Subcutaneous adipose tissue (tissue), 4 donors: ENCODE results near the gene NBPF19. TPM values are rescaled to one million over a fixed set of nuclear protein-coding genes. Genes with fewer than 3 reads are reported as not detected.
"Not testable (repeated sequence)": the region's sequence is repeated elsewhere in the genome, so short reads cannot be mapped to it uniquely, and the experiment has no call there.

ENCODE experiments used
- total RNA-seq, 4 donors: library from RNA; depleted of rRNA; stranded (reverse); fragments of >200 nt; gene quantifications; one replicate each; pipeline ENCODE4 v1.1.0, GENCODE V29; 2016
- TF ChIP-seq, protein P1 (sequence below): fragments of 450-650 bp; IDR thresholded peaks from one replicate; pipeline ENCODE4 v1.5.1; 2016; ENCODE audit warnings: low read depth, mild to moderate bottlenecking, control low read depth, antibody characterized with exemption, moderate library complexity

The NBPF19 gene, protein sequence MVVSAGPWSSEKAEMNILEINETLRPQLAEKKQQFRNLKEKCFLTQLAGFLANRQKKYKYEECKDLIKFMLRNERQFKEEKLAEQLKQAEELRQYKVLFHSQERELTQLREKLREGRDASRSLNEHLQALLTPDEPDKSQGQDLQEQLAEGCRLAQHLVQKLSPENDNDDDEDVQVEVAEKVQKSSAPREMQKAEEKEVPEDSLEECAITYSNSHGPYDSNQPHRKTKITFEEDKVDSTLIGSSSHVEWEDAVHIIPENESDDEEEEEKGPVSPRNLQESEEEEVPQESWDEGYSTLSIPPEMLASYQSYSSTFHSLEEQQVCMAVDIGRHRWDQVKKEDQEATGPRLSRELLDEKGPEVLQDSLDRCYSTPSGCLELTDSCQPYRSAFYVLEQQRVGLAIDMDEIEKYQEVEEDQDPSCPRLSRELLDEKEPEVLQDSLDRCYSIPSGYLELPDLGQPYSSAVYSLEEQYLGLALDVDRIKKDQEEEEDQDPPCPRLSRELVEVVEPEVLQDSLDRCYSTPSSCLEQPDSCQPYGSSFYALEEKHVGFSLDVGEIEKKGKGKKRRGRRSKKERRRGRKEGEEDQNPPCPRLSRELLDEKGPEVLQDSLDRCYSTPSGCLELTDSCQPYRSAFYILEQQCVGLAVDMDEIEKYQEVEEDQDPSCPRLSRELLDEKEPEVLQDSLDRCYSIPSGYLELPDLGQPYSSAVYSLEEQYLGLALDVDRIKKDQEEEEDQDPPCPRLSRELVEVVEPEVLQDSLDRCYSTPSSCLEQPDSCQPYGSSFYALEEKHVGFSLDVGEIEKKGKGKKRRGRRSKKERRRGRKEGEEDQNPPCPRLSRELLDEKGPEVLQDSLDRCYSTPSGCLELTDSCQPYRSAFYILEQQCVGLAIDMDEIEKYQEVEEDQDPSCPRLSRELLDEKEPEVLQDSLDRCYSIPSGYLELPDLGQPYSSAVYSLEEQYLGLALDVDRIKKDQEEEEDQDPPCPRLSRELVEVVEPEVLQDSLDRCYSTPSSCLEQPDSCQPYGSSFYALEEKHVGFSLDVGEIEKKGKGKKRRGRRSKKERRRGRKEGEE (N-terminal part only)
- 10 to 100 TPM; 25.1 to 58.3 (median 37.6) TPM for total RNA-seq

GRCh38 chr1:149474745-149475144 is at the start of gene NBPF19:
Gene NBPF19 (plus strand): TSS chr1:149475045. CDS start chr1:149475933, 888 bp downstream.
- TF ChIP-seq, protein P1, sequence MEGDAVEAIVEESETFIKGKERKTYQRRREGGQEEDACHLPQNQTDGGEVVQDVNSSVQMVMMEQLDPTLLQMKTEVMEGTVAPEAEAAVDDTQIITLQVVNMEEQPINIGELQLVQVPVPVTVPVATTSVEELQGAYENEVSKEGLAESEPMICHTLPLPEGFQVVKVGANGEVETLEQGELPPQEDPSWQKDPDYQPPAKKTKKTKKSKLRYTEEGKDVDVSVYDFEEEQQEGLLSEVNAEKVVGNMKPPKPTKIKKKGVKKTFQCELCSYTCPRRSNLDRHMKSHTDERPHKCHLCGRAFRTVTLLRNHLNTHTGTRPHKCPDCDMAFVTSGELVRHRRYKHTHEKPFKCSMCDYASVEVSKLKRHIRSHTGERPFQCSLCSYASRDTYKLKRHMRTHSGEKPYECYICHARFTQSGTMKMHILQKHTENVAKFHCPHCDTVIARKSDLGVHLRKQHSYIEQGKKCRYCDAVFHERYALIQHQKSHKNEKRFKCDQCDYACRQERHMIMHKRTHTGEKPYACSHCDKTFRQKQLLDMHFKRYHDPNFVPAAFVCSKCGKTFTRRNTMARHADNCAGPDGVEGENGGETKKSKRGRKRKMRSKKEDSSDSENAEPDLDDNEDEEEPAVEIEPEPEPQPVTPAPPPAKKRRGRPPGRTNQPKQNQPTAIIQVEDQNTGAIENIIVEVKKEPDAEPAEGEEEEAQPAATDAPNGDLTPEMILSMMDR = not testable (repeated sequence)

Other genes starting within 250 kb of the NBPF19 start
- gene PPIAL4C, start 108.8 kb downstream of the NBPF19 start, total RNA-seq = not detected